B cell (primary cell): ENCODE results near the gene STX8.

ENCODE experiments used
- EZH2 ChIP-seq: IDR thresholded peaks from 2 replicates; pipeline ENCODE4 v1.6.1; 2012; ENCODE audit warnings: borderline replicate concordance, low read depth, mild to moderate bottlenecking, moderate library complexity, low read length; ENCODE audit not compliant: insufficient read depth, poor library complexity, severe bottlenecking
- TF ChIP-seq, protein P1 (sequence below): fragments of 200-600 bp; IDR thresholded peaks from one replicate; pipeline ENCODE4 v1.8.0; 2022; ENCODE audit warnings: antibody characterized with exemption, mild to moderate bottlenecking

GRCh38 chr17:9241371-9241712 is 334.3 kb downstream of the STX8 start:
- TF ChIP-seq EZH2 = no peak
- TF ChIP-seq, protein P1, sequence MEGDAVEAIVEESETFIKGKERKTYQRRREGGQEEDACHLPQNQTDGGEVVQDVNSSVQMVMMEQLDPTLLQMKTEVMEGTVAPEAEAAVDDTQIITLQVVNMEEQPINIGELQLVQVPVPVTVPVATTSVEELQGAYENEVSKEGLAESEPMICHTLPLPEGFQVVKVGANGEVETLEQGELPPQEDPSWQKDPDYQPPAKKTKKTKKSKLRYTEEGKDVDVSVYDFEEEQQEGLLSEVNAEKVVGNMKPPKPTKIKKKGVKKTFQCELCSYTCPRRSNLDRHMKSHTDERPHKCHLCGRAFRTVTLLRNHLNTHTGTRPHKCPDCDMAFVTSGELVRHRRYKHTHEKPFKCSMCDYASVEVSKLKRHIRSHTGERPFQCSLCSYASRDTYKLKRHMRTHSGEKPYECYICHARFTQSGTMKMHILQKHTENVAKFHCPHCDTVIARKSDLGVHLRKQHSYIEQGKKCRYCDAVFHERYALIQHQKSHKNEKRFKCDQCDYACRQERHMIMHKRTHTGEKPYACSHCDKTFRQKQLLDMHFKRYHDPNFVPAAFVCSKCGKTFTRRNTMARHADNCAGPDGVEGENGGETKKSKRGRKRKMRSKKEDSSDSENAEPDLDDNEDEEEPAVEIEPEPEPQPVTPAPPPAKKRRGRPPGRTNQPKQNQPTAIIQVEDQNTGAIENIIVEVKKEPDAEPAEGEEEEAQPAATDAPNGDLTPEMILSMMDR = no peak
